Suppressor macrophage treated with lipopolysaccharide for 4 hours (primary cell): ENCODE measurements around the gene RALGPS1.
"Not testable (repeated sequence)": the region's sequence is repeated elsewhere in the genome, so short reads cannot be mapped to it uniquely, and the experiment has no call there.

Experiments used
- DNase-seq: peaks from one replicate; pipeline ENCODE4 v3.0.0-alpha.2; 2020

The RALGPS1 gene

GRCh38 chr9:127163409-127163808 lies 248.8 kb downstream of the RALGPS1 start:
- peak; percentile 71 for DNase-seq

GRCh38 chr9:127165116-127165515 lies 250.5 kb downstream of the RALGPS1 start:
- no peak for DNase-seq

DNA sequence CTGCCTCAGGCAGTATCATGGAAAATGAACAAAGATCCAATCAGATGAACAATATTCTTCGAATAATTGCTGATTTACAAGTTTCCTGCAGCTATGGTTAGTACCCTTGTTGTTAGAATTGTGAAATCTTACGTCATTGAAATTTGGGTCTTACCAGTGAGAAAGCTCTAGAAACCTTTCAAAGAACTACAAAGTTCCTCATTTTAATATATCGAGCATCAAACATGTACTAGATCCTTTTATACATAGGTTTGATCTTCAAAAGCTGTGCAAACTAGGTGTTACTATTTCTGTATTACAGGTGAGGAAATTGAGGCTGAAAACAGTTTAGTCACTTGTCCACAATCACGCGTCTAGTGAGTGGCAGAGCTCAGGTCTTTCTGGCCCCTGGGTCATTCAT lies 251.5 kb downstream of the RALGPS1 start:
- DNase-seq: peak; percentile 35

- no peak for DNase-seq
Observed at GRCh38 chr9:127166651-127167524, 252.3 kb downstream of the RALGPS1 start.

DNA sequence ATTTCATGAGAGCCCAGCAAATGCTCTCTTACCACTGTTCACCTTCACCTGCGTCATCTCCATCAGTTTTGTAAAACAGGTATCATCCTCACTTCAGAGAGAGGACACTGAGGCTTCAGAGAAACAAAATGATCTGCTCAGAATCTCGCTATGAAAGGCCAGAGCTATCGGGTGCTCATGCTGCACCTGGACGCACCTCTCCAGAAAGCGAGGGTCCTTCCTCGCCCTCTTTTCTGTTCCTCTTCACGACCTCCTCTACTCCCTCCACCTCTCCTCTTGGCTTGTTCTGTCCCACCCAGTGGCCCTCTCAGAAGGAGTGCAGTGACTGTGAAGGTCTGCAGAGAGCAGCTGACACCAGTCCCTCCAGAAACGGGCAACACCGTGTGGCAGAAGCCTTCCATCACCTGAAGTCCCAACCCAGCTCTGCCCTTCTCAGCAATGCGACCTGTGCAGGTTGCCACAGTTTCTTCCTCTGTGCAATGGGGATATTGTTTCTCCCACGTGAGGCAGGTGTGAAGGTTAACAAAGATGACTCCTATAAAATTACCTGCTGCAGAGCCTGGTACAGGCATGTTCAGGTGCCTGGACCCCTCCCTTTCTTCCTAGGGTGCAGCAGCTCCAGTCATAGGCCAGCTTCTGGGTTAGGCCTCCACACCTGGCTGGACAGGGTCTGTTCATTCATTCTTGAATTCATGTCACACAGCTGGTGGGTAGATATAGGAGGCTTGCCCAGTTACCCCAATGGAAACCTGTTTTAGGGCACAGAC lies 253.2 kb downstream of the RALGPS1 start:
- no peak for DNase-seq

- DNase-seq: no peak
Observed at GRCh38 chr9:127168756-127169574, 254.4 kb downstream of the RALGPS1 start.

DNA sequence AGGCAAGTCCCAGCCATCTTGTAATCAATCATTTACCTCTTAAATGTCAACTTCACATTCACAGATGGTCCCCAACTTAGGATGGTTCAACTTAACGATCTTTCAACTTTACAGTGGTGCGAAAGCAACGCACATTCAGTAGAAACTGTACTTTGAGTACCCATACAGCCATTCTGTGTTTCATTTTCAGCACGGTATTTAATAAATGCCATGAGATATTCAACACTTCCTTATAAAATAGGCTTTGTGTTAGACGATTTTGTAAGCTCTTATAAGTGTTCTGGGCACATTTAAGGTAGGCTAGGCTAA lies 254.9 kb downstream of the RALGPS1 start:
- DNase-seq: no peak

GRCh38 chr9:127170103-127170502 lies 255.5 kb downstream of the RALGPS1 start:
- DNase-seq: no peak

DNA sequence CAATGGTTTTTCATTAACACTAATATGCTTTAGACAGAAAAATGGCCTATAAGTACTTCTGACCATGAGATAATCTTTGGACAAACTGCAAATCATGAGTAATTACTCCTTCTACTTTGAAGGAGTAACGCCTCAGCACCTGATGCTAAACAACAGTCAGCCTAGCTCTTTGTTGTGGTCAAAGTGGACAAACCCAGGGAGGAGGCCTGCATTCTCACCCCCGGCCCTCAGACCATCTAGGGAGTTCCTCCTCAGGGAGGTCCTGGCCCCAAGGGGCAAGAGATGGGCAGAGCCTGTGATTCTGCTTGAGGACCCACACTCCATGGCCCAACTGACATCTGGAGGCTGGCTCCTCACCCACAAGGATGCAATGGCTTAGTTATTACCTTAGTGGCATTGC lies 256.1 kb downstream of the RALGPS1 start:
- no peak for DNase-seq

DNA sequence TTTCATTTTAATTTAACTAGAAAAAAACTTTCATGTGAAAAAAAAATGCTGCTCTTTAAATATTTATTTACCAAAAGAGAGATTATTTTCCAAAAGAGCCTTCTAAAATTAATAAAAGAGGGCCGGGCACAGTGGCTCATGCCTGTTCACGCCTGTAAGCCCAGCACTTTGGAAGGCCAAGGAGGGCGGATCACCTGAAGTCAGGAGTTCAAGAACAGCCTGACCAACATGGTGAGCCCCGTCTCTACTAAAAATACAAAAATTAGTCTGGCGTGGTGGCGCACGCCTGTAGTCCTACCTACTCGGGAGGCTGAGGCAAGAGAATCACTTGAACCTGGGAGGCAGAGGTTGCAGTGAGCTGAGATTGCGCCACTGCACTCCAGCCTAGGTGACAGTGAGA lies 256.8 kb downstream of the RALGPS1 start:
- not testable (repeated sequence) for DNase-seq

DNA sequence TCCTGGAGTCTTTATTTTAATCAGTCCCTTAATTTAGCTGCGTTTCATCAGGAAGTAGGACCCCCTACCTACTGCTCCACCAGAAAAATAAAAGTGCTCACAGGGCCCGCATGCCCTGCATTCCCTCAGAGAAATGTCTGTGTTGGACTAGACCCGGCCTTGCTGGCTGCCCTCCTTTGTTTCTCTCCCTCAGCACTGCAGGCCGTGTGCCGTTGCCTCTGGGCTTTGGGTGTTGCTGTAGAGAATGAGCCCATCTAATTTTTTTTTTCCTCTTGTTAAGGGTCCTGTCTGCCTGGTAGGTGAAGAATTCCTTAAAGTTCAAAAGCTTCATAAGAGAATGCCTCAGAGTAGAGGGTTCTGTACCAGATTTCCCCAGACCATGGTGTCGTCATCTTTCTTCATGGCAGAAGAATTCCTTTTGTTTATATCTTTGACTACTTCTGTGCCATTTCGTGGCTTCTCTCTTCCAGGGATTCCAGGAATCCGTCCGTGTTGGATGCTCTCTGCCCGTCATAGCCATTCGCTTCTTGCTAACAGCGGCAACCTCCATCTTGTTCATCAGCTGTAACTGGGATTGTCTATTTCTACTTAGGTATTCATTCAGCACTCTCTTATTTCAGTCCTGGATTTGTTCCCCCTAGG lies 257.6 kb downstream of the RALGPS1 start:
- DNase-seq: no peak

- DNase-seq: no peak
Observed at GRCh38 chr9:127173063-127173462, 258.5 kb downstream of the RALGPS1 start.

DNA sequence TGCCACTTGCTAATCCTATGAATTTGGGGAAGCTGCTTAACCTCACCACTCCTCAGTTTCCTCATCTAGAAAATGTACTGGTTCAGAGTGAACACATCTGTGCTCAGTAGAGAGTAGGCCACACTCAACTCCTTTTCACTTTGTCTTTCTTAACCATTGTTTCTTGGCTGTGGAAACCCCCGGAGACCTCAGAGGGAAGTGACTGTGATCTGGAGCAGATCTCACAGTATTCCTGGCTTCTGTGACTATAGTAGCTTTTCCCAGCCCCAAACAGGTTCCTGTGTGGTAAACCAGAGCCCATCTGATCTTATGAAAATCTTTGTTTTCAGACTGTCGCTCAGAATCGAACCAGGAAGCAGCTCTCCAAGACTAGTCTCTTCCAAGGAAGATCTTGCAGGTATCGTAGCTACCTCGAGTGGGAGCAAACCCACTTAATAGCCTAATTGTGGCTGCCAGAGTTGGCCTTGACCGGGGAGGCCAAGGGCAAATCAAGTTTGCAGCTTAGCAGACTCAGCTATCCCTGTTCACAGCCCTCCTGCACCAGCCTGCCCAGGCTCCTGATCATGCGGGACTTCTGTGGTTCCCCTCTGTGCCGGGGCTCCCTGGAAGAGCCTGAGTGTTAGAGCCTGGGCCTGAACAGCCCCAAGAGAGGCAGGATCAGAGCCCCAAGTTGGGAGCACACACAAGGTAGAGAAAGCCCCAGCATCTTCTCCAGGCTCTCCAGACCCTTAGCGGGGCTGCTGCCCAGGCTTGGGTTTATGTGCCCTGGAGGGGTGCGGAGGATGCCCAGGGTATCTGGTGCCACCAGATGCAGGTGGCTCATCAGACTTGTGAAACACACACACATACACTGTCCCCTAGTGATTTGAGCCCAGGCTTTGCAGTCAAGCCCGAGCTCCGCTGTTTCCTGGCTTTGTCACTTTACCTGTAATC lies 260.1 kb downstream of the RALGPS1 start:
- no peak for DNase-seq

GRCh38 chr9:127175319-127175715 lies 260.7 kb downstream of the RALGPS1 start:
- no peak for DNase-seq

GRCh38 chr9:127175764-127176163 lies 261.2 kb downstream of the RALGPS1 start:
- DNase-seq: no peak

- no peak for DNase-seq
Observed at GRCh38 chr9:127176631-127177030, 262.0 kb downstream of the RALGPS1 start.

- DNase-seq: no peak
Observed at GRCh38 chr9:127177231-127177630, 262.6 kb downstream of the RALGPS1 start.

- DNase-seq: no peak
Observed at GRCh38 chr9:127177665-127178265, 263.2 kb downstream of the RALGPS1 start.

DNA sequence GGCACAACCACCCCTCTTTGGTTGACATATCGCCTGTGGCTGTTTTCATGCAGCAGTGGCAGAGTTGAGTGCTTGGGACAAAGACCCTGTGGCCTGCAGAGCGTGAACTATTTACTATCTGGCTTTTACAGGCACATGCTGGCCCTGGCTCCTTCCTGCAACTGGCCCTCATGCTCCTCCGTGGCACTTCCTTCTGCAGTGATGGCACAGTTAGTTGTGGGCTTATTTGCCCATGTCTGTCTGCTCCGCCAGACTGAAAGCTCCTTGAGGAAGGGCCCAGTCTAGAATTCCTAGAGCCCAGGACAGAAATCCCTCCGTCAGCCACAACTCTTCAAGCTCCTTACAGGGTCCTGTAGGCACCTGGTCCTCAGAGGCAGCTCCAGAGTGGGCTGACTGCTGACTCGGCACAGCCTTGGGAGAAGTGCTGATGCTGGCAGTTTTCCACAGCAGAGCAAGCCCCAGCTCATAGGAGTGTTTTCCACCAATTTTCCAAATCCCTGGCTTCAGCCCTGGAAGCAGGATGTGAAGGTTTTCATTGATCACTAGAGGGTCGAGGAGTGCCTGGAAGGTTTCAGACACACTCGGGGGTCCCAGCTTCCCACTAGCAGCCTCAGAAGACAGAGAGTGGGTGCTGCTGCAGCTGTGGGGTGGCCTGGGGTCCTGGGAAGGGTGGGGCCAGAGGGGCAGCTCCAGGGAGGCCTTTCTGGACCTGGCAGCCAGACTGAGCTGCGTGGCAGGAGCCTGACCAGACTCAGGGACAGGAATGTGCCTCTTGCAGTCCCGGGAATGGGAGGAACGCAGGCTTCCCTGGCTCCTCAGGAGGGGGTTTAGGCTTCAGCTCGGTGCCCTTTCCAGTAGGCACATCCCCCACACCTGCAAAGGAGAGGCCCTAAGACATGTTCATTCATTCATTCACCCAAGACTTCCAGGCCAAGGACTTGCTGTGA lies 264.4 kb downstream of the RALGPS1 start:
- DNase-seq: no peak
